Activated CD4-positive, alpha-beta T cell treated with anti-CD3 and anti-CD28 coated beads, Interleukin-2, amount 50 U/mL, for 4 hours (primary cell): ENCODE results near the gene SSX2IP.
"Not testable (repeated sequence)": the region's sequence is repeated elsewhere in the genome, so short reads cannot be mapped to it uniquely, and the experiment has no call there.

Source experiments
- DNase-seq, 2 experiments: peaks; one replicate each; pipeline ENCODE4 v3.0.0-alpha.2; 2020

SSX2IP gene

GRCh38 chr1:84613026-84613425 lies 77.2 kb downstream of the SSX2IP start:
- no peak for DNase-seq

GRCh38 chr1:84611796-84612195 lies 78.5 kb downstream of the SSX2IP start:
- no peak for DNase-seq

GRCh38 chr1:84611091-84611490 lies 79.2 kb downstream of the SSX2IP start:
- DNase-seq: no peak

- DNase-seq: no peak
These were observed 83.3 kb downstream of the SSX2IP start for GRCh38 chr1:84606977-84607376.

GRCh38 chr1:84605157-84605556 lies 85.1 kb downstream of the SSX2IP start:
- no peak for DNase-seq

- DNase-seq: no peak
These were observed 86.1 kb downstream of the SSX2IP start for GRCh38 chr1:84603941-84604830.

GRCh38 chr1:84603223-84603622 lies 87.0 kb downstream of the SSX2IP start:
- no peak for DNase-seq

- no peak for DNase-seq
These were observed 89.5 kb downstream of the SSX2IP start for GRCh38 chr1:84600796-84601195.

- DNase-seq: no peak
These were observed 91.2 kb downstream of the SSX2IP start for GRCh38 chr1:84598846-84599741.

GRCh38 chr1:84598418-84598817 lies 91.8 kb downstream of the SSX2IP start:
- no peak for DNase-seq

- no peak for DNase-seq
These were observed 93.2 kb downstream of the SSX2IP start for GRCh38 chr1:84597011-84597410.

- DNase-seq: not testable (repeated sequence)
These were observed 95.3 kb downstream of the SSX2IP start for GRCh38 chr1:84594959-84595358.
